ENCODE results near the gene PDE4D.
"Not testable (repeated sequence)": the region's sequence is repeated elsewhere in the genome, so short reads cannot be mapped to it uniquely, and the experiment has no call there.

GRCh38 chr5:59056599-59056998, 836.9 kb downstream of the PDE4D start:
- not testable (repeated sequence) for TF ChIP-seq POLR2A, CTCF, EP300 (IDR thresholded peaks at IDR 0.05)

All from tibial nerve (tissue), 4 donors.